NOMO-1 treated with dmso at 0.1 percent for 144 hours (cell line): ENCODE measurements around the gene HECA.
"Not testable (repeated sequence)": the region's sequence is repeated elsewhere in the genome, so short reads cannot be mapped to it uniquely, and the experiment has no call there.

Source experiments
- DNase-seq: peaks from one replicate; lab custom pipeline; 2025; ENCODE audit not compliant: unreplicated experiment; lab: John Stamatoyannopoulos, UW

HECA gene

GRCh38 chr6:139134817-139135577 is at the start of gene HECA:
TSS of gene HECA (plus strand) at chr6:139135080. CDS start at chr6:139135397, 317 bp downstream.
- peak; percentile 83 for DNase-seq

- DNase-seq, result no peak
Measured at GRCh38 chr6:139091826-139092225, 43.1 kb upstream of the HECA start.

GRCh38 chr6:139099984-139100383 is 34.9 kb upstream of the HECA start:
- DNase-seq, result no peak

- DNase-seq, result no peak
Measured at GRCh38 chr6:139107051-139107450, 27.8 kb upstream of the HECA start.

- no peak for DNase-seq
Measured at GRCh38 chr6:139108378-139108777, 26.5 kb upstream of the HECA start.

- no peak for DNase-seq
Measured at GRCh38 chr6:139109558-139109957, 25.3 kb upstream of the HECA start.

- no peak for DNase-seq
Measured at GRCh38 chr6:139112146-139112545, 22.7 kb upstream of the HECA start.

- DNase-seq, result no peak
Measured at GRCh38 chr6:139112561-139112960, 22.3 kb upstream of the HECA start.

GRCh38 chr6:139114746-139115145 is 20.1 kb upstream of the HECA start:
- DNase-seq, result no peak

- DNase-seq, result no peak
Measured at GRCh38 chr6:139115989-139116758, 18.7 kb upstream of the HECA start.

GRCh38 chr6:139117734-139118133 is 17.1 kb upstream of the HECA start:
- no peak for DNase-seq

- DNase-seq, result no peak
Measured at GRCh38 chr6:139119552-139119951, 15.3 kb upstream of the HECA start.

GRCh38 chr6:139122823-139123222 is 12.1 kb upstream of the HECA start:
- DNase-seq, result not testable (repeated sequence)

- DNase-seq, result peak; percentile 83
Measured at GRCh38 chr6:139124887-139125672, 9.8 kb upstream of the HECA start.

GRCh38 chr6:139126255-139126654 is 8.6 kb upstream of the HECA start:
- DNase-seq, result peak; percentile 90

GRCh38 chr6:139126931-139127330 is 7.9 kb upstream of the HECA start:
- no peak for DNase-seq

- no peak for DNase-seq
Measured at GRCh38 chr6:139129284-139129683, 5.6 kb upstream of the HECA start.

- no peak for DNase-seq
Measured at GRCh38 chr6:139131736-139132280, 3.1 kb upstream of the HECA start.

GRCh38 chr6:139133262-139134063 is 1.4 kb upstream of the HECA start:
- DNase-seq, result no peak

- DNase-seq, result no peak
Measured at GRCh38 chr6:139134064-139134395, 850 bp upstream of the HECA start.
